Trophoblast cell (in vitro differentiated cells and primary cell): ENCODE data around the gene OR2H2.

Experiments
- DNase-seq, 2 donors: peaks; one replicate each; pipeline ENCODE4 v3.0.0-alpha.2; 2016
- H2AFZ ChIP-seq: 2 replicates; pipeline ENCODE4 v1.6.1; 2013; ENCODE audit warnings: low read length, moderate library complexity, mild to moderate bottlenecking; ENCODE audit not compliant: insufficient read depth, poor library complexity
- H2AK5ac ChIP-seq: 2 replicates; pipeline ENCODE4 v1.6.1; 2013; ENCODE audit warnings: mild to moderate bottlenecking, low read length
- H2BK120ac ChIP-seq: 2 replicates; pipeline ENCODE4 v1.6.1; 2013; ENCODE audit warnings: low read length, mild to moderate bottlenecking, moderate library complexity; ENCODE audit not compliant: insufficient read depth, poor library complexity
- H2BK12ac ChIP-seq: 2 replicates; pipeline ENCODE4 v1.6.1; 2013; ENCODE audit warnings: mild to moderate bottlenecking, low read length, moderate library complexity
- H2BK5ac ChIP-seq: 2 replicates; pipeline ENCODE4 v1.6.1; 2013; ENCODE audit warnings: low read length, low read depth, moderate library complexity, mild to moderate bottlenecking; ENCODE audit not compliant: poor library complexity
- H3K14ac ChIP-seq: 2 replicates; pipeline ENCODE4 v1.6.1; 2013; ENCODE audit warnings: mild to moderate bottlenecking, low read length
- H3K18ac ChIP-seq: 2 replicates; pipeline ENCODE4 v1.6.1; 2013; ENCODE audit warnings: mild to moderate bottlenecking, low read length
- H3K23ac ChIP-seq: 2 replicates; pipeline ENCODE4 v1.6.1; 2013; ENCODE audit warnings: low read length
- H3K27ac ChIP-seq: 2 replicates; pipeline ENCODE4 v1.5.1; 2013; ENCODE audit warnings: low read depth, mild to moderate bottlenecking, inconsistent platforms, low read length, moderate library complexity
- H3K27me3 ChIP-seq: 2 replicates; pipeline ENCODE4 v1.6.1; 2013; ENCODE audit warnings: inconsistent platforms, mild to moderate bottlenecking, low read length, moderate library complexity; ENCODE audit not compliant: insufficient read depth
- H3K36me3 ChIP-seq, 2 experiments: 1 replicate in 1 of 2; 2 replicates in 1 of 2; pipeline ENCODE4 v1.6.1; 2013; ENCODE audit warnings: low read length in 2 of 2, mild to moderate bottlenecking in 2 of 2, moderate library complexity in 1 of 2; ENCODE audit not compliant: insufficient read depth in 2 of 2, control insufficient read depth in 1 of 2
- H3K4ac ChIP-seq: 2 replicates; pipeline ENCODE4 v1.6.1; 2013; ENCODE audit warnings: low read depth, mild to moderate bottlenecking, low read length, moderate library complexity
- H3K4me1 ChIP-seq, 2 experiments: 1 replicate in 1 of 2; 2 replicates in 1 of 2; pipeline ENCODE4 v1.6.1; 2013; ENCODE audit warnings: low read length in 2 of 2, mild to moderate bottlenecking in 2 of 2, moderate library complexity in 1 of 2; ENCODE audit not compliant: insufficient read depth in 2 of 2, control insufficient read depth in 1 of 2
- H3K4me2 ChIP-seq: 2 replicates; pipeline ENCODE4 v1.6.1; 2013; ENCODE audit warnings: inconsistent platforms, mild to moderate bottlenecking, low read length, moderate library complexity
- H3K4me3 ChIP-seq: 2 replicates; pipeline ENCODE4 v1.5.1; 2013; ENCODE audit warnings: mild to moderate bottlenecking, low read depth, low read length, inconsistent platforms
- H3K79me1 ChIP-seq: one replicate; pipeline ENCODE4 v1.6.1; 2013; ENCODE audit warnings: low read length
- H3K79me2 ChIP-seq: 2 replicates; pipeline ENCODE4 v1.6.1; 2013; ENCODE audit warnings: low read length, mild to moderate bottlenecking; ENCODE audit not compliant: control insufficient read depth, insufficient read depth, poor library complexity
- H3K9ac ChIP-seq: 2 replicates; pipeline ENCODE4 v1.6.1; 2013; ENCODE audit warnings: mild to moderate bottlenecking, low read length
- H3K9me3 ChIP-seq: 2 replicates; pipeline ENCODE4 v1.6.1; 2013; ENCODE audit warnings: low read depth, mild to moderate bottlenecking, control low read depth, inconsistent platforms, low read length; ENCODE audit not compliant: insufficient read depth
- H4K12ac ChIP-seq: 2 replicates; pipeline ENCODE4 v1.6.1; 2013; ENCODE audit warnings: low read depth, mild to moderate bottlenecking, low read length, moderate library complexity
- H4K8ac ChIP-seq: 2 replicates; pipeline ENCODE4 v1.6.1; 2013; ENCODE audit warnings: low read depth, mild to moderate bottlenecking, low read length, moderate library complexity
- H4K91ac ChIP-seq: one replicate; pipeline ENCODE4 v1.6.1; 2013; ENCODE audit warnings: low read depth, mild to moderate bottlenecking, low read length, moderate library complexity
- WGBS: extraction: QIAGEN DNeasy Blood & Tissue Kit; methylation state at CpG from one replicate; pipeline ENCODE4 v1.1.7; 2013; ENCODE audit warnings: missing lambda C conversion rate; ENCODE audit not compliant: insufficient read length, insufficient coverage; ENCODE audit errors: extremely low coverage; 5-methylcytosine and 5-hydroxymethylcytosine counted together

Gene OR2H2

GRCh38 chr6:29627755-29628418, 43.0 kb downstream of the OR2H2 start:
- H3K9ac ChIP-seq: no peak overlapping the region
- peaks cover 9% of the 10 kb centered on the region in 2 experiments for H3K36me3 ChIP-seq
- H2BK12ac ChIP-seq: no peak overlapping the region
- H4K12ac ChIP-seq: peak overlapping the region; percentile 39
- H4K8ac ChIP-seq: peak overlapping the region; percentile 54
- H2AFZ ChIP-seq: peak overlapping the region; percentile 67
- no peak overlapping the region for H3K27ac ChIP-seq
- peaks cover 9% of the 10 kb centered on the region for H3K27me3 ChIP-seq
- peaks cover 2% of the 10 kb centered on the region for H3K79me2 ChIP-seq
- H2BK5ac ChIP-seq: peak overlapping the region; percentile 50
- H3K4me3 ChIP-seq: peak overlapping the region; percentile 71
- peak overlapping the region; percentile 59 for H4K91ac ChIP-seq
- no CpG with 5 or more reads among the region's 51 CpGs for WGBS
- H2AK5ac ChIP-seq: no peak overlapping the region
- H3K18ac ChIP-seq: peak overlapping the region; percentile 49
- H3K4ac ChIP-seq: no peak overlapping the region
- peaks cover 5% of the 10 kb centered on the region for H3K79me1 ChIP-seq
- no peak for DNase-seq
- no peak overlapping the region for H2BK120ac ChIP-seq
- H3K9me3 ChIP-seq: no peaks in the 10 kb centered on the region
- H3K23ac ChIP-seq: no peak overlapping the region
- H3K14ac ChIP-seq: peak overlapping the region; percentile 53
- H3K4me1 ChIP-seq: peaks cover 10 to 13% of the 10 kb centered on the region in 2 experiments
- peak overlapping the region; percentile 97 for H3K4me2 ChIP-seq

- peak overlapping the region; percentile 67 for H2AFZ ChIP-seq
- peaks cover 9% of the 10 kb centered on the region for H3K27me3 ChIP-seq
- H3K4me2 ChIP-seq: peak overlapping the region; percentile 97
- peaks cover 13 to 14% of the 10 kb centered on the region in 2 experiments for H3K4me1 ChIP-seq
- H3K79me1 ChIP-seq: peaks cover 6% of the 10 kb centered on the region
- H4K8ac ChIP-seq: no peak overlapping the region
- peak in 1 of 2 donors; percentile 39 for DNase-seq
- peak overlapping the region; percentile 58 for H4K91ac ChIP-seq
- H3K9ac ChIP-seq: no peak overlapping the region
- H3K4ac ChIP-seq: no peak overlapping the region
- no peak overlapping the region for H2BK120ac ChIP-seq
- H3K9me3 ChIP-seq: no peaks in the 10 kb centered on the region
- WGBS: no CpG with 5 or more reads among the region's 32 CpGs
- peak overlapping the region; percentile 71 for H3K4me3 ChIP-seq
- peaks cover 2% of the 10 kb centered on the region for H3K79me2 ChIP-seq
- H3K27ac ChIP-seq: no peak overlapping the region
- H3K18ac ChIP-seq: no peak overlapping the region
- H2AK5ac ChIP-seq: no peak overlapping the region
- peaks cover 2 to 3% of the 10 kb centered on the region in 2 experiments for H3K36me3 ChIP-seq
- no peak overlapping the region for H3K23ac ChIP-seq
- no peak overlapping the region for H2BK12ac ChIP-seq
- no peak overlapping the region for H4K12ac ChIP-seq
- no peak overlapping the region for H2BK5ac ChIP-seq
- H3K14ac ChIP-seq: no peak overlapping the region
Measured at GRCh38 chr6:29628419-29629281, 43.7 kb downstream of the OR2H2 start.

GRCh38 chr6:29629571-29629970, 44.6 kb downstream of the OR2H2 start:
- no CpG with 5 or more reads among the region's 2 CpGs for whole genome bisulfite sequencing
- Histone ChIP-seq H2BK120ac (no peak overlapping the region), H3K23ac (no peak overlapping the region), H3K9me3 (no peaks in the 10 kb centered on the region), H3K18ac (no peak overlapping the region), H4K12ac (no peak overlapping the region), H3K27ac (no peak overlapping the region), H3K79me1 (peaks cover 6% of the 10 kb centered on the region), H2BK5ac (no peak overlapping the region), H3K14ac (no peak overlapping the region), H3K4me1 (peaks cover 13 to 17% of the 10 kb centered on the region in 2 experiments), H2AK5ac (no peak overlapping the region), H3K9ac (no peak overlapping the region), H2AFZ (no peak overlapping the region), H4K8ac (no peak overlapping the region), H3K36me3 (peaks cover 0 to 1% of the 10 kb centered on the region in 2 experiments), H3K79me2 (peaks cover 2% of the 10 kb centered on the region), H4K91ac (no peak overlapping the region), H3K4ac (no peak overlapping the region), H3K4me2 (no peak overlapping the region), H3K27me3 (peaks cover 9% of the 10 kb centered on the region), H3K4me3 (no peak overlapping the region), H2BK12ac (no peak overlapping the region)
- DNase-seq: no peak

- WGBS: no CpG with 5 or more reads among the region's 9 CpGs
- H4K12ac ChIP-seq: no peak overlapping the region
- peaks cover 0 to 1% of the 10 kb centered on the region in 2 experiments for H3K36me3 ChIP-seq
- H3K4me1 ChIP-seq: peaks cover 13 to 17% of the 10 kb centered on the region in 2 experiments
- H3K4me2 ChIP-seq: no peak overlapping the region
- H3K23ac ChIP-seq: no peak overlapping the region
- no peak overlapping the region for H2AK5ac ChIP-seq
- H2BK5ac ChIP-seq: no peak overlapping the region
- H3K79me2 ChIP-seq: peaks cover 2% of the 10 kb centered on the region
- no peak overlapping the region for H3K9ac ChIP-seq
- no peaks in the 10 kb centered on the region for H3K9me3 ChIP-seq
- no peak overlapping the region for H3K4me3 ChIP-seq
- peaks cover 9% of the 10 kb centered on the region for H3K27me3 ChIP-seq
- H3K27ac ChIP-seq: no peak overlapping the region
- H3K14ac ChIP-seq: no peak overlapping the region
- no peak overlapping the region for H3K4ac ChIP-seq
- peaks cover 6% of the 10 kb centered on the region for H3K79me1 ChIP-seq
- no peak overlapping the region for H2BK12ac ChIP-seq
- H4K91ac ChIP-seq: no peak overlapping the region
- no peak overlapping the region for H2BK120ac ChIP-seq
- DNase-seq: no peak
- H4K8ac ChIP-seq: no peak overlapping the region
- H2AFZ ChIP-seq: no peak overlapping the region
- no peak overlapping the region for H3K18ac ChIP-seq
Measured at GRCh38 chr6:29630315-29630714, 45.4 kb downstream of the OR2H2 start.
